ENCODE results near the gene SHKBP1. TPM values are rescaled to one million over a fixed set of nuclear protein-coding genes. Genes with fewer than 3 reads are reported as not detected.
A peak's percentile ranks its signal among the peaks of the same experiment; 100 is the strongest.
"Not testable (repeated sequence)": the region's sequence is repeated elsewhere in the genome, so short reads cannot be mapped to it uniquely, and the experiment has no call there.

SHKBP1 gene
- total and polyA plus RNA-seq, 7 experiments from 2014 or later = 92.8 to 218 (median 139) TPM

DNA sequence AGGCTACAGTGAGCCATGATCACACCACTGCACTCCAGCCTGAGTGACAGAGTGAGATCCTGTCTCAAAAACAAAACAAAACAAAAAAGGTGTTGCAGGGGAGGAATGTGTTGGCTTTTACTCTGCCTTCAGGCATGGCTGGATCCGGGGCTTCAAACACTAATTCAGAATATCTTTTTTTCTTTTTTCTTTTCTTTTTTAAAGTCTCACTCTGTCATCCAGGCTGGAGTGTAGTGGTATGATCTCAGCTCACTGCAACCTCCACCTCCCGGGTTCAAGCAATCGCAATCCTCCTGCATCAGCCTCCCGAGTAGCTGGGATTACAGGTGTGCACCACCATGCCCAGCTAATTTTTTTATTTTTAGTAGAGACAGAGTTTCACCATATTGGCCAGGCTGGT is 15.1 kb downstream of the SHKBP1 start:
- H3K4me1 ChIP-seq (ENCODE audit: control insufficient read depth in 2 of 2, insufficient read depth in 2 of 2, low read length in 2 of 2); H3K9me3 Mint-ChIP-seq; DNase-seq; H3K27me3 ChIP-seq (ENCODE audit: control insufficient read depth in 2 of 2, insufficient read depth in 2 of 2, low read length in 2 of 2); H3K9me3 ChIP-seq (ENCODE audit: control insufficient read depth in 2 of 3, low read length in 3 of 3); H3K4me3 Mint-ChIP-seq; H3K4me3 ChIP-seq (ENCODE audit: low read length); intact Hi-C loops (cut with micrococcal nuclease); ATAC-seq; H3K27ac ChIP-seq (ENCODE audit: low read depth, low read length): not testable (repeated sequence)
- ChIA-PET CTCF (interaction anchor here (0.6 to 0.9 kb wide), 2 partner anchors 9 to 67 kb away, joined by 3 read pairs; partner anchors contain the start of gene LTBP4), POLR2A (interaction anchor here (0.6 to 1.7 kb wide), 3 partner anchors 9 to 150 kb away, joined by 3 to 6 read pairs (median 4); partner anchors contain the start of gene LTBP4)
- H3K27ac Mint-ChIP-seq = peak overlapping the region in 7 of 9 donors; percentile 32 to 65 (median 45)
- peaks cover 4 to 21% (median 12%) of the 10 kb centered on the region in 5 donors for H3K36me3 Mint-ChIP-seq
- H3K27me3 Mint-ChIP-seq = peaks cover 0 to 24% (median 0%) of the 10 kb centered on the region in 5 donors
- H3K36me3 ChIP-seq (ENCODE audit: control insufficient read depth in 2 of 3, insufficient read depth in 3 of 3, low read length in 3 of 3) = peaks cover 0 to 41% (median 5%) of the 10 kb centered on the region in 3 experiments
- H3K4me1 Mint-ChIP-seq = peaks cover 6 to 24% (median 14%) of the 10 kb centered on the region in 7 donors

DNA sequence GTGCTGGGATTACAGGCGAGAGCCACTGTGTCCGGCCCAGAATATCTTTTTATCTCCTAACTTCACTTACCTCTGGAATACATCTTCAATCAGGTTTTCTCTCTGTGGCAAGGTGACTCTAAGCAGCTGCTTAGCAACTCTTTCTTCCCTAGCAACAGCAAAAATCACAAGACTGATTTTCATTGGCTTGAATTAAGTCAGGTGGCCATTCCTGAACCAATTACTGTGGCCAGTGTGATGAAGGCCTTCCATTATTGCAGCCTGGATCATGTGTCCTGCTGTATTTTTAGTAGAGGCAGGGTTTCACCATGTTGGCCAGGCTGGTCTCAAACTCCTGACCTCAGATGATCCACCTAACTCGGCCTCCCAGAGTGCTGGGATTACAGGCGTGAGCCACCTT is 15.5 kb downstream of the SHKBP1 start:
- ChIA-PET POLR2A (interaction anchor here (0.6 to 1.7 kb wide), 3 partner anchors 9 to 150 kb away, joined by 3 to 6 read pairs (median 4); partner anchors contain the start of gene LTBP4), CTCF (interaction anchor here (0.9 kb wide), 1 partner anchor 9 kb away, joined by 3 read pairs; the partner anchor contains the start of gene LTBP4)
- Histone ChIP-seq H3K4me3 (ENCODE audit: low read length) (no peak overlapping the region), H3K36me3 (ENCODE audit: control insufficient read depth in 2 of 3, insufficient read depth in 3 of 3, low read length in 3 of 3) (peaks cover 0 to 37% (median 5%) of the 10 kb centered on the region in 3 experiments), H3K27ac (ENCODE audit: low read depth, low read length) (no peak overlapping the region), H3K27me3 (ENCODE audit: control insufficient read depth in 2 of 2, insufficient read depth in 2 of 2, low read length in 2 of 2) (peaks cover 0 to 4% of the 10 kb centered on the region in 2 donors), H3K9me3 (ENCODE audit: control insufficient read depth in 2 of 3, low read length in 3 of 3) (no peaks in the 10 kb centered on the region), H3K4me1 (ENCODE audit: control insufficient read depth in 2 of 2, insufficient read depth in 2 of 2, low read length in 2 of 2) (peaks cover 5 to 8% of the 10 kb centered on the region in 2 donors)
- no peak overlapping the region for H3K4me3 Mint-ChIP-seq
- peaks cover 0 to 1% (median 0%) of the 10 kb centered on the region in 11 donors for H3K9me3 Mint-ChIP-seq
- intact Hi-C loops (cut with micrococcal nuclease) = no loop called here
- DNase-seq (peak in 1 of 9 donors; percentile 37), ATAC-seq (peak; percentile 80)
- peaks cover 0 to 26% (median 0%) of the 10 kb centered on the region in 5 donors for H3K27me3 Mint-ChIP-seq
- peaks cover 4 to 17% (median 11%) of the 10 kb centered on the region in 5 donors for H3K36me3 Mint-ChIP-seq
- H3K27ac Mint-ChIP-seq = peak overlapping the region in 5 of 9 donors; percentile 10 to 65 (median 42)
- peaks cover 6 to 21% (median 11%) of the 10 kb centered on the region in 7 donors for H3K4me1 Mint-ChIP-seq

DNA sequence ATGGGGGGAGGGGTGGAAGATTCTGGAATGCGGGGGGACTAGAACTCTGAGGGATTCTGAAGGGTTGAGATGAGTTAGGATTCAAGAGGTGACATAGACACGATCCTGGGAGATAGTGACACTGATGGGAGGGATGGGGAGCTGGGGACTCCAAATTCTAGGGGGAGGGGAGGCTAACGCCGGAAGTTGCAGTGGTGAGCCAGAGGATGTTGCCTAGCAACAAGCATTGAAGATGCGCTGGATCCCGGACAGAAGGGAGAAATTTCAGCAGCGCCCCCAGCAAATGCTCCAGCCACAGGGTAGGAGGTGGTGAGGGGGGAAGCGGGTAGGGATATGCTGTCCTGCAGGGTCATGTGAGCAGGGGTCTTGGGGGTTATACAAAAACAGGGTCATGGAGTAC is 17.6 kb downstream of the SHKBP1 start:
- no peak overlapping the region for H3K4me3 ChIP-seq (ENCODE audit: low read length)
- peaks cover 11 to 44% (median 16%) of the 10 kb centered on the region in 5 donors for H3K27me3 Mint-ChIP-seq
- H3K27ac Mint-ChIP-seq = peak overlapping the region in 2 of 9 donors; percentile 49 to 70
- intact Hi-C loops (cut with micrococcal nuclease) = no loop called here
- H3K4me1 Mint-ChIP-seq = peaks cover 14 to 29% (median 24%) of the 10 kb centered on the region in 7 donors
- peaks cover 0 to 18% (median 0%) of the 10 kb centered on the region in 3 experiments for H3K36me3 ChIP-seq (ENCODE audit: control insufficient read depth in 2 of 3, insufficient read depth in 3 of 3, low read length in 3 of 3)
- H3K36me3 Mint-ChIP-seq = peaks cover 0 to 11% (median 8%) of the 10 kb centered on the region in 5 donors
- ChIA-PET POLR2A (interaction anchor here (0.7 to 1.4 kb wide), 3 partner anchors 9 to 16 kb away, joined by 3 to 6 read pairs (median 3); no protein-coding TSS in a partner anchor), CTCF (interaction anchor here (0.8 to 2.1 kb wide), 2 partner anchors 9 to 53 kb away, joined by 3 to 6 read pairs; no protein-coding TSS in a partner anchor)
- H3K9me3 ChIP-seq (ENCODE audit: control insufficient read depth in 2 of 3, low read length in 3 of 3) = no peaks in the 10 kb centered on the region
- peaks cover 4 to 11% of the 10 kb centered on the region in 2 donors for H3K27me3 ChIP-seq (ENCODE audit: control insufficient read depth in 2 of 2, insufficient read depth in 2 of 2, low read length in 2 of 2)
- H3K4me3 Mint-ChIP-seq = peak overlapping the region in 1 of 10 donors; percentile 24
- DNase-seq (no peak), ATAC-seq (no peak)
- H3K9me3 Mint-ChIP-seq = peaks cover 0 to 3% (median 0%) of the 10 kb centered on the region in 11 donors
- H3K4me1 ChIP-seq (ENCODE audit: control insufficient read depth in 2 of 2, insufficient read depth in 2 of 2, low read length in 2 of 2) = peaks cover 17 to 19% of the 10 kb centered on the region in 2 donors
- H3K27ac ChIP-seq (ENCODE audit: low read depth, low read length) = no peak overlapping the region

GRCh38 chr19:40594657-40595091 is 18.0 kb downstream of the SHKBP1 start:
- Mint-ChIP-seq H3K27ac (peak overlapping the region in 1 of 9 donors; percentile 70), H3K4me3 (peak overlapping the region in 2 of 10 donors; percentile 24 to 36), H3K36me3 (peaks cover 0 to 11% (median 7%) of the 10 kb centered on the region in 5 donors), H3K4me1 (peaks cover 18 to 33% (median 28%) of the 10 kb centered on the region in 7 donors), H3K27me3 (peaks cover 15 to 48% (median 20%) of the 10 kb centered on the region in 5 donors), H3K9me3 (peaks cover 0 to 3% (median 0%) of the 10 kb centered on the region in 11 donors)
- ATAC-seq (no peak), DNase-seq (no peak)
- H3K27me3 ChIP-seq (ENCODE audit: control insufficient read depth in 2 of 2, insufficient read depth in 2 of 2, low read length in 2 of 2) = peaks cover 8 to 14% of the 10 kb centered on the region in 2 donors
- H3K4me3 ChIP-seq (ENCODE audit: low read length) = no peak overlapping the region
- H3K27ac ChIP-seq (ENCODE audit: low read depth, low read length) = no peak overlapping the region
- ChIA-PET CTCF (interaction anchor here (0.8 to 2.1 kb wide), 3 partner anchors 9 to 54 kb away, joined by 3 to 6 read pairs (median 3); no protein-coding TSS in a partner anchor), POLR2A (interaction anchor here (0.7 to 1.4 kb wide), 3 partner anchors 8 to 16 kb away, joined by 3 to 6 read pairs (median 3); no protein-coding TSS in a partner anchor)
- H3K36me3 ChIP-seq (ENCODE audit: control insufficient read depth in 2 of 3, insufficient read depth in 3 of 3, low read length in 3 of 3) = peaks cover 0 to 16% (median 0%) of the 10 kb centered on the region in 3 experiments
- intact Hi-C loops (cut with micrococcal nuclease) = no loop called here
- H3K9me3 ChIP-seq (ENCODE audit: control insufficient read depth in 2 of 3, low read length in 3 of 3) = no peaks in the 10 kb centered on the region
- H3K4me1 ChIP-seq (ENCODE audit: control insufficient read depth in 2 of 2, insufficient read depth in 2 of 2, low read length in 2 of 2) = peaks cover 21 to 22% of the 10 kb centered on the region in 2 donors

- H3K9me3 Mint-ChIP-seq = peaks cover 0 to 3% (median 0%) of the 10 kb centered on the region in 11 donors
- H3K4me1 Mint-ChIP-seq = peaks cover 21 to 45% (median 39%) of the 10 kb centered on the region in 7 donors
- Histone ChIP-seq H3K36me3 (ENCODE audit: control insufficient read depth in 2 of 3, insufficient read depth in 3 of 3, low read length in 3 of 3) (no peaks in the 10 kb centered on the region), H3K27me3 (ENCODE audit: control insufficient read depth in 2 of 2, insufficient read depth in 2 of 2, low read length in 2 of 2) (peaks cover 17 to 23% of the 10 kb centered on the region in 2 donors), H3K4me3 (ENCODE audit: low read length) (no peak overlapping the region), H3K4me1 (ENCODE audit: control insufficient read depth in 2 of 2, insufficient read depth in 2 of 2, low read length in 2 of 2) (peaks cover 33 to 37% of the 10 kb centered on the region in 2 donors), H3K27ac (ENCODE audit: low read depth, low read length) (no peak overlapping the region), H3K9me3 (ENCODE audit: control insufficient read depth in 2 of 3, low read length in 3 of 3) (no peaks in the 10 kb centered on the region)
- CTCF ChIA-PET = interaction anchor here (2.2 kb wide), 1 partner anchor 48 kb away, joined by 6 read pairs; no protein-coding TSS in a partner anchor
- H3K36me3 Mint-ChIP-seq = peaks cover 0 to 4% (median 4%) of the 10 kb centered on the region in 5 donors
- POLR2A ChIA-PET = interaction anchor here (0.6 to 1.0 kb wide), 2 partner anchors 9 to 51 kb away, joined by 3 read pairs; no protein-coding TSS in a partner anchor
- intact Hi-C loops (cut with micrococcal nuclease) = no loop called here
- peaks cover 26 to 61% (median 30%) of the 10 kb centered on the region in 5 donors for H3K27me3 Mint-ChIP-seq
- H3K27ac Mint-ChIP-seq = no peak overlapping the region
- peak overlapping the region in 3 of 10 donors; percentile 4 to 70 (median 53) for H3K4me3 Mint-ChIP-seq
- peak in 1 of 9 donors; percentile 59 for DNase-seq
- no peak for ATAC-seq
These were observed 20.1 kb downstream of the SHKBP1 start for GRCh38 chr19:40596608-40597328.

DNA sequence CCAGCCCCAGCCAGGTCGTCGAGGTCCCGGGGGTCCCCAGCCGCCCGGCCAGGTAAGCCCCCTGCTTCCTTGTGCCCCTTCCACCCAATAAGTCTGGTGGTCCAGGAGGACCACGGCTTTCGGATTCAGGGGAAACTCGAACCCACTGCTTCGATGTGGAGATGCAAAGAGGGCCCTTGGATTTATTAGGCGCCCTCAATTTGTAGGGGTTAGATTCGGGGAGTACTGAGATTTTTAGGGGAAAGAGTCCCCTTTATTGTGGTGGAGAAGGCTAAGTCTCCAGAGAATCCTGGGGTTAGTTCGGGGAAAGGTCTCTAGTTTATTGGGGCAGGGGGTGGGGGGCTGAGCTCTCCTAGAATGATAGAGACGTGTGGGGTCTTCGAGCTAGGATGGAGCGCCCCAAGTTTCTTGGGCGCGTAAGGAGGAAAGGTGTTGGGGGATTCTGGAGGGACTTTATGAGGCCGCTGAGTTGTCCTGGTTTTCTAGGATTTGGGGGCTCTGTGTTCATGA is 20.7 kb downstream of the SHKBP1 start:
- peak overlapping the region in 4 of 9 donors; percentile 7 to 72 (median 42) for H3K27ac Mint-ChIP-seq
- ChIA-PET POLR2A (interaction anchor here (0.6 kb wide), 1 partner anchor 8 kb away, joined by 3 read pairs; no protein-coding TSS in a partner anchor), CTCF (interaction anchor here (2.2 kb wide), 1 partner anchor 49 kb away, joined by 6 read pairs; no protein-coding TSS in a partner anchor)
- no peak overlapping the region for H3K27ac ChIP-seq (ENCODE audit: low read depth, low read length)
- intact Hi-C loops (cut with micrococcal nuclease) = no loop called here
- DNase-seq = no peak
- H3K4me1 ChIP-seq (ENCODE audit: control insufficient read depth in 2 of 2, insufficient read depth in 2 of 2, low read length in 2 of 2) = peaks cover 38 to 42% of the 10 kb centered on the region in 2 donors
- no peak overlapping the region for H3K4me3 ChIP-seq (ENCODE audit: low read length)
- no peak for ATAC-seq
- H3K27me3 Mint-ChIP-seq = peaks cover 29 to 65% (median 34%) of the 10 kb centered on the region in 5 donors
- no peaks in the 10 kb centered on the region for H3K36me3 ChIP-seq (ENCODE audit: control insufficient read depth in 2 of 3, insufficient read depth in 3 of 3, low read length in 3 of 3)
- no peaks in the 10 kb centered on the region for H3K9me3 ChIP-seq (ENCODE audit: control insufficient read depth in 2 of 3, low read length in 3 of 3)
- peaks cover 17 to 25% of the 10 kb centered on the region in 2 donors for H3K27me3 ChIP-seq (ENCODE audit: control insufficient read depth in 2 of 2, insufficient read depth in 2 of 2, low read length in 2 of 2)
- peaks cover 0 to 3% (median 0%) of the 10 kb centered on the region in 11 donors for H3K9me3 Mint-ChIP-seq
- H3K4me3 Mint-ChIP-seq = peak overlapping the region; percentile 3 to 70 (median 38)
- H3K4me1 Mint-ChIP-seq = peaks cover 21 to 52% (median 43%) of the 10 kb centered on the region in 7 donors
- H3K36me3 Mint-ChIP-seq = peaks cover 0 to 1% (median 0%) of the 10 kb centered on the region in 5 donors
